Activated CD4-positive, CD25-positive, alpha-beta regulatory T cell treated with anti-CD3 and anti-CD28 coated beads, Interleukin-2, amount 50 U/mL, for 16 hours (primary cell): Measurements from ENCODE around the gene BCL11B.
"Not testable (repeated sequence)": the region's sequence is repeated elsewhere in the genome, so short reads cannot be mapped to it uniquely, and the experiment has no call there.

Experiments
- DNase-seq: peaks from one replicate; pipeline ENCODE4 v3.0.0-alpha.2; 2020; ENCODE audit warnings: low read depth, low spot score

The BCL11B gene

GRCh38 chr14:99200654-99201005 lies 71.4 kb downstream of the BCL11B start:
- no peak for DNase-seq

- DNase-seq = no peak
Observed at GRCh38 chr14:99199846-99200653, 71.9 kb downstream of the BCL11B start.

DNA sequence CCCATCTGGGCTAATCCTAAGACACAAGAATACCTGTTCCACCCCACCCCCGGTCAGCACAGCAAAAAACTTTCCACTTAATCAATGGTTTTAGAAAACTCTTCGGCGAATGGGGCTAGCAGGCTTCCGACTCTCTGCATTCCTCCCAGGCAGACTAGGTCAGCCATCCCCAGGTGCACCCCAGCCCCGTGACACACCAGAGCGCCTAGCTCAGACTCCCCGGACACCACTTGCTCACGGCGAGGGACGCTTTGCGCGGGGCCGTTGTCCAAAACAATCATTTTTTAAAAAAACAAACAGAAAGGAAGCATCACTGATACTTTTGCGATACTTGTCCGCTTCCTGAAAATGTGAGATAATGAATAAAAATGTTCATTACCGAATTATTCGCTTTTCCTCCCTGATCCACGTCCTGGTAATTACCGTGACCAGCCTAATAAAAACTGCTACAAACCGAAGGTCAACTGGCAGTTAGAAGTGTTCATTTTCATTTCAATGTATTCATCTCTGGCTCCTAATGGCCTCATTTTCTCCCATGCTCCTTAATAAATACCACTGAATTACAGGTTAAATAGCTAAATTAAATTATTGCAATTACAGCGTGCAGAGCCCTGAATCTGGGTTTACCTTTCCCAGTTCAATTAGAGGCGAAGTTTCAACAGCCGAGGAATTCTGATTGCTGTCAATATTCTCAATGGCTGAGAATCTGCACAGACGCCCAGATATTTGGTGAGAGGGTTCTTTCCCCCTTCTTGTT lies 73.1 kb downstream of the BCL11B start:
- no peak for DNase-seq

DNA sequence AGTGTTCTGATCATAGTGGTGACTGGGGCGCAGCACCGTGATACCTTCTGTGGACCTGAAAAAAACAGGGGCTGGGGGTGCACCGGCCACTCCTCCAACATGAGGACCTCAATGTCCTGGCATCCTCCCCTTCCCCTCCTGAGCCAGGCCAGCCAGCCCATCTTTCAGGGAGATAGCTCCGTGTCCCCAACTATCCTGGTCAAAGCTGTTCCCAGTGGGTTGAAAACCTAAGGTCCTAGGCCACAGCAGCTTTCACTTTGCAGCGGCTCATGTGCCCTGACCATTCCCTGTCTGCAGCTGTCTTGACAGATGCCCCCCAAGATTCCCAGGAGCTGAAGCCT lies 75.7 kb downstream of the BCL11B start:
- no peak for DNase-seq

DNA sequence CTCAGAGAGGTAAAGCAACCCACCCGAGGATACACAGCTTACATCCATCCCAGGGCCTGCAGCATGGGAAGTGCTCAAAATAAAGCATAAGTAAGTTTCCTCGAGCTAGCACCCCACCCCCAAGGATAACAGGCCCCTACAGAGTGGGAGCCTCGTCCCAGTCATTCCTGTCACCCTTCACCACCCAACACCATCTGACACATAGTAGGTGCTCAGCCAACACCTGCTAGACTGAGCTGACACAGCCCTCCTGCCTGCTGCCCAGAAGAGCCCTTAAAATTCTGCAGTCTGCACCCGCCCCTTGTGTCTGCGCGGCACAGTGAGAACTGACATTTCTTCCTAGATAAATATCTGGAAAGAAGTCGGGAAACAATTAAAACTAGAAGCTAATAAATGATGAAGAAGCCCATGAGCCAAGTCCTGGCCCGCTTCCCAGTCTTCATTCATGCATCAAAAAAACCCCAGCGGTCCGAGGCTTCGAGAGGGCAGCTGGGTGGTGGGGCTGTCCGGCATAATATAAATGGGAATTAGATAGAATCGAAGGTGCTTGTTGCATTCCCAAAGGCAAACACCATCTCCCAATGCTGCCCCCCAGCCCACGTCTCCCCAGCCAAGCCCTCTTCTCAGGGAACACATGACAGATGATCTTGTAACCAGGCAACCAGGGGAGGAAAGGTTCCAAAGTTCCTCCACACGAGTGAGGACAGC lies 76.2 kb downstream of the BCL11B start:
- DNase-seq = no peak

- no peak for DNase-seq
Observed at GRCh38 chr14:99194736-99195135, 77.3 kb downstream of the BCL11B start.

GRCh38 chr14:99194136-99194535 lies 77.9 kb downstream of the BCL11B start:
- DNase-seq = no peak

DNA sequence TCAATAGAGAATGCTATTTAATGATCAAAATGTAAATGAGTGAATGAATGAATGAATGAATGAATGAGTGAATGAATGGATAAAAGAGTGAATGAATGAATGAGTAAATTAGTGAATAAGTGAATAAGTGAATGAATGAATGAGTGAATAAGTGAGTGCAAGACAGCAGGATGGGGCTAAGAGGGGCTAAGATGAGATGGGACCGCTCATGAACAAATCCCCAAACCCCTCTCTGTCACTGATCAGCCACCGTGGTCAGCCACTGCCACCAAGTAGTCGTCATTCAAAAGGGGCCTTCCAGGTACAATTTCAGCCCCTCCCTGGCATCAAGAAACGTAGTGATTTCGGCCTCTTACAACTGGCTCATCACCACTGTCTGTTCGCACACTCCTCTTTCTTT lies 79.2 kb downstream of the BCL11B start:
- DNase-seq = no peak

GRCh38 chr14:99192028-99192621 lies 79.9 kb downstream of the BCL11B start:
- no peak for DNase-seq

DNA sequence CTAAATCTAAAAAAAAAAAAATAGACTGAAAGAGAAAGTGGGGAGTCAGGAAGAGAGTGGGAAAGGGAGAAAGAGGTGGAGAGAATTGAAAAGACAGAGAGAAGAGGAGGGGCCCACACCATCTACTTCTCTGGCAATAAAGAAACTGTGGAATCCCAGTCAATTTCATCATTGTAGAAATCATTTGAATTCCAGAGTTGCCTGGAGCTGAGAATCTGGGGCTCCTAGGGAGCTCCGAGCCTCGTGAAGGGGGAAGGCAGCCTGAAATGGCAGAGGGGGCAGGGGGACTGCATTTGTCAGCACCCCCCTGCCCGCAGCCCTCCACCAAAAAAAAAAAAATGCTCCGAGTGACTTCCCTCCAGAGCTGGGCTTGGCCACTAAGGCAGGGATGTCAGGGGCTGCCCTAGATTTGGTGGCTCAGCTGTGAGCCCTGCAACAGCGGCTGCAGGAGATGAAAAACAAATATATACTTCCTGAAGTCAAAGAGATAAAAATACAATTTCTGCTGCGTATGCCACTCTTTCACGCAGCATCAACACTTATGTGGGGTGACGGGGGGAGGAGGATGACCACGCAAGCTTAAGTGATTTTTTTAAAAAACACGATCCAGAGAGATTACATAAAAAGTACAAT lies 80.5 kb downstream of the BCL11B start:
- no peak for DNase-seq

DNA sequence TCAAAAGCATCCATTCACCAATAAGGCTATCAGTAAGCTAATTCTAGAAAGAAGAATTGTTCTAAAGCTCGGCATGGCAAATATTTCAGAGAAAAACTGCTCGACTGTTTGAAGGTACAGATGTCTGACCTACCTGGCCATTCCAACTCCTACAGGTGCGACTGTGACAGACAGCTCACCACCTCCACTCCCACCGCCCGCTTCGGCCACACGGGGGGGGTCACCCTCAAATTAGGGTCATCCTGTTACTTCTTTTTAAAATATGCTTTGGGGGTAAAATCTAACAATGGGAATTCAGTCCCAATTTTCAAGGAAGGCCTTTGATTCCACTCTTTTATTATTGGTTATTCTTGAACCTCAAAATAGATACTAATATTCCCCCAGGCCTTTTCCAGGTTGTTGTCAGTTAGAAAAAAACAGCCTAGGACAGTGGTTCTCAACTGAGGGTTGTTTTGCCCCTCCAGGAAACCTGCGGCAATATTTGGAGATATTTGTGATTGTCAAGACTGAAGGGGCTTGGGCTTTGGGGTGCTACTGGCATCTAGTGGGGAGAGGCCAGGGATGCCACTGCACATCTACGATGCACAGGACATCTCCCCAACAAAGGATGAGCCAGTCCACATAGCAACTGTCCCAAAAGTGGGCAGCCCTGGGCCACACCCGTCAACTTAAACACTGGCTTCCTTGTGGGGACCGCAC lies 81.2 kb downstream of the BCL11B start:
- no peak for DNase-seq

- DNase-seq = no peak
Observed at GRCh38 chr14:99189201-99189801, 82.7 kb downstream of the BCL11B start.

DNA sequence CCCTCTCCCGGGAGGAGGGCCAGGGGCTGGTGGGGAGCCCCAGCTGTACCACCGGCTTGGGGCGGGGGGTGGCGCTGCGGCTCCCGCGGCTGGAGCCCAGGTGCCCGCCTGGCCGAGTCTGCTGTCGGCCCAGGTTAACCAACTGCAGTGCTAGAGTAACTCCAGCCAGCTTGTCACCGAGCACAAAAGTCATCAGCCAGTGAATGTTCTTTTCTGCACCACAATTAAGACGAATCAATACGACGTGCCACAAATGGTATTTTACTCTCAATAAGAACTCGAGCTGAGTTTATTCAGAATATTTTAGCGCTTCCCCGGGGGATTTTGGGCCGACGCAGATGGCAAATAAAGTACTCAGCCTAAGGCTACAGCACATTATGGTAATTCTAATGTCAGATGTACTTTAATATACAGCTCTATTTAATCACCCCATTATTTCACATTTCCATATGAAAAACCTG lies 83.2 kb downstream of the BCL11B start:
- no peak for DNase-seq

- DNase-seq = no peak
Observed at GRCh38 chr14:99187858-99188257, 84.1 kb downstream of the BCL11B start.

DNA sequence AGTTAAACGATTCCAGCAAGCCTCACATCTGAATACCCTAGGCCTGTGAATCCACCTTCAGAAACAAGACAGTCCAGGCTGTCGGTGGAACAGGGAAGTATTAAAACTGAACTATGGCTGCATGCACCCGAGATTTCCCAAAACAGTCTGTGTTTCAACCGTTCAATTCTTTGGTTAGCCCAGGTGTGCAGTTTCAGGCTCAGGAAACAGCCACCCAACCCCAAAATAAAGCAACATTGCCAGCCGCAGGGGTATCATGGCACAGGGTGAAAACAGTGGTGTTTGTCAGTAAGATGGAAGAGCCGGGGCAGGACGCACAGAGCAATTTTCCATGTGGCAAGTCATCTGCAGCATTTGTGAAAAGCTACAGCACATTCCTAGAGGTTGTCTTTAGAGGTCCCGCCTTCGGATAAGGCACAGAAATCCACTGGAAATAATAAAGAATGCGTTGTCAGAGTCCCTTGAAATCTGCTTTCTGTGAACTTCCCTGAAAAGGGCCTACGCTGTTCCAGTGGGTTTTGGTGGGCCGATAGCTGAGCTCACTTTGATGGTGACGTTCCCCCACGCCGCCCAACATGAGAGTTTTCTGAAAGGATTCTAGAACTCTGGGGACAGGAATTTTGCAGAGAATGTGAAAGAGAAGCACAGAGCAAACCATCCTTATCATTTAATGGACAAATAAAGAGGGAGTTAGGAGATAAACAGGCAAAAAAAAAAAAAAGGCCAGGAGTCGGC lies 84.9 kb downstream of the BCL11B start:
- no peak for DNase-seq

DNA sequence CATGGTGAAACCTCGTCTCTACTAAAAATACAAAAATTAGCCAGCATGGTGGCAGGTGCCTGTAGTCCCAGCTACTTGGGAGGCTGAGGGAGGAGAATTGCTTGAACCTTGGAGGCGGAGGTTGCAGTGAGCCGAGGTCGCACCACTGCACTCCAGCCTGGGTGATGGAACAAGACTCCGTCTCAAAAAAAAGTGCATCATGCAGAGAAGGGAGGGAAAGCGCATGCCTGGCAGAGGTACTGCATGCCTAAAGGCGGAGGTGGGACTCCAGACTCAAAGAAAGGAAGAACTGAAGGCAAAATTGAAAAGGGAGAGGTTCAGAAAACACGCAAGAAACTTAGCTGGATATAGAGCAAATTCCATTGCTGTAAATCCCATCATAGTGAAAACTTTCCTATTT lies 85.7 kb downstream of the BCL11B start:
- DNase-seq = not testable (repeated sequence)

GRCh38 chr14:99185436-99186068 lies 86.4 kb downstream of the BCL11B start:
- DNase-seq = no peak

DNA sequence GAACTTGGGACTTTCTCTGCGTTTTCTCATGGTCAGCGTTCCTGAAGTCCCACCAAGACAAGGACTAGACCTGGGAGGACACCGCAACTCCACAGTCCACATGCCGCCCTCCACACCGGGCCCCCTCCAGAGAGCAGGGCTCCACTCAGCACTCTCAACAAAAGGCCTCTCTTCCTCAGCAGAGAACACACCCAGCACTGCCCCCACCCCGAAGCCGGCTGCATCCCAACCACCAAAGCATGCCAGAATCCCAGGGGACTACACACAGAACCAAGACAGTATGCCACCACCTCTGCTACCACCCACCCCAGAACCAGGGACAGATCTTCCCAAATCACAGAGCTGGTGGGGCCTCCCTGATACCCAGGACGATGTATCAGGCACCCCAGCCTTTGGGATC lies 88.3 kb downstream of the BCL11B start:
- DNase-seq = no peak

GRCh38 chr14:99183311-99183710 lies 88.7 kb downstream of the BCL11B start:
- no peak for DNase-seq
